NCI-H2227 treated with DMSO at 0.1 percent for 48 hours (cell line): ENCODE results near the gene CDH4.

ENCODE experiments used
- DNase-seq: peaks from one replicate; lab custom pipeline; 2025; lab: John Stamatoyannopoulos, UW

Gene CDH4

DNA sequence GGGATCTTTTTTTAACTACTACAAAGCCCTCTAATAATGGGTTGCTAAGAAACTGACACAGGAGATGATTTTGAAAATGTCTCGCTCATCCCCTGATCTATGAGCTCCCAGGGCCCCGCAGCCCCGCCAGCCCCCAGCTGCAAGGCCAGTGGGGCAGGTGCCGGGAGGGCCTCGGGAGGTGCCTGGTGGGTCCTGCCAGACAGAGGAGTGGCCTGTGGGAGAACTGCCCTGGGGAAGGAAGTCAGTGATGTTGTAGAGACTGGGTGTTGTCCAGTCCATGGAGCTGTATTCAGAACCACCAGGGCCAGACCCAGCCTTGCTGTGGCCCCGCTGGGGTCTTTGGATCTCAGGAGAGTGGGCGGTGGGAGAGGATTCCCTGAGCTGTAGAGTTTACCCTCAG is 554.9 kb downstream of the CDH4 start:
- no peak for DNase-seq

DNA sequence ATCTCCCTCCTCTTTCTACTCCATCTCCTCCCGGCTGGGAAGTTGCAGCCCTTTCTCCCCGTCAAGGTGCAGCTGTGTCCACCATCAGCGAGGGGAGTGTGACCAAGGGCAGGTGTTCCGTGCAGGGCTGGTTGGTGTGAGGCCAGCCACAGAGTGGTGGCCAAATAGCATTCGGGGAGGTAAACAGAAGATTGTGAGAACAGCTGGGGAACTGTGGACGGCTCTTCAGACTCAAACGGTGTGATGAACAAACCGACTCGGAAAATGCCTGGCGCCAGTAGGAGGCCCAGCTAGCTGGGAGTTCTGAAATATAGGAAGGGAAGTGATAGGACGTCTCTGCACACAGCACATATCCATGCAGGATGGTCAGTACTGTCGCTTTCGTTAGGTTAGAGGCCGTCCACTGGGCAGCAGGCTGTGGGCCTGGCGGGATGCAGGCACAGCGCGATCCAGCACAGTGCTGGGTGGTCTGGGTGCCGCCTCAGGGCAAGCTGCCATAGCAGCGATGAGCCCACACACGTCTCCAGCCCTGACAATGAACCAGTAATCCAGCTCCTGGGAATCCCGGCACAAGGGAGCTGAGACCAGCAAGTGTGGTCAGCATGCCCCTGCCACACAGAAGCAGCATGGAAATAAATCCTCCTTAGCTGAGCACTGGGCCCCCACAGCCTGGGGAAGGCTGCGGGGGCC is 555.6 kb downstream of the CDH4 start:
- no peak for DNase-seq

DNA sequence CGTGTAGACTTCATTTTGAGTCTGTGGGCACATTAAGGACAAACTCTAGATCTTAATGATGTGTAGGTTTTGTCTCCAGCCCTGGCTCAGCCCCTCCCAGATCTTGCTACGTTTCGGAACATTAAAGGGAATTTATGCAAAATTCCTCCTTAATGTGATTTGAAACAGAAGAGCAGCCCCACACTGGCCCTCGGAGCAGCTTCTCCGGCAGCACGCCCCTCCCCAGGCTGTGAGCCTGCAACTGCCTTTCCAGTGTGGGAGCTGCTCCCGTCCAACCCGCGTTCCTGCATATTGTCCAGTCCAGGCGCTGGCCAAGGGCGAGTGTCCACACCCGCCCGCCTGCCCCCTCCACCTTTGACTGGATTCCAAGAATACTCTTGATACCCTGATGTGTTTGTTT is 556.4 kb downstream of the CDH4 start:
- no peak for DNase-seq

DNA sequence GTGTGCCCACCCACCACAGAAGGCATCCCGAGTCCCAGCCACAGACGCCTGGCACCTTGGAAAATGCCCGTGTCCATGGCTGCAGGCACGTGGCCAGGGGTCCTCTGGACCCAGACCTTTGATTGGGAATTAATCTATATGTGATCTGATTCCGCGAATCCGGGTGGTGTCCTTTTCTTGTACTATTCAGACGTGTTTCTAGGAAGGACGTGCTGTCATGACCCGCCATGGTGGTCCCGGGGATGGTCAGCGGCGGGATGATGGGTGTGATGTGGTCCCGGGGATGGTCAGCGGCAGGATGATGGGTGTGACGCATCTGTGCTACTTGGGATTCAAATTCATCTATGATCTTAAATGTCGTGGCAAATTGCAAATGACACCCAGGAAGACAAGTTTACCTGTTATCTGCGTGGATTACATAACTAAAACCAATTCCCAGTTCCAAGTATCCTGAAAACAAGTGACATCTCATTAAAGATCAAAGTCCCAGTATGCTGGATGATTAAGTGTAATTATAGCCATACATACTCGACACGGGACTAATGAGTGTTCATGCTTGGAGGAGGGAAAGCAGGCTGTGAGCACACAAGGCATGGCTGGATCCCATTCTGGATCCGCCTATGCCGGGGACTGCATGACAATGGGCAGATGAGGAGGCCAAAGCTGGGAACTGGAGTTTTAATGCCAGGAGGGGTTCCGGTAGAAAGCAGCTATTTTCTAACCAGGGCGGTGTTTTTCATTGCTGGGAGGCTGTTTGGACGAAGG is 557.1 kb downstream of the CDH4 start:
- DNase-seq = no peak

DNA sequence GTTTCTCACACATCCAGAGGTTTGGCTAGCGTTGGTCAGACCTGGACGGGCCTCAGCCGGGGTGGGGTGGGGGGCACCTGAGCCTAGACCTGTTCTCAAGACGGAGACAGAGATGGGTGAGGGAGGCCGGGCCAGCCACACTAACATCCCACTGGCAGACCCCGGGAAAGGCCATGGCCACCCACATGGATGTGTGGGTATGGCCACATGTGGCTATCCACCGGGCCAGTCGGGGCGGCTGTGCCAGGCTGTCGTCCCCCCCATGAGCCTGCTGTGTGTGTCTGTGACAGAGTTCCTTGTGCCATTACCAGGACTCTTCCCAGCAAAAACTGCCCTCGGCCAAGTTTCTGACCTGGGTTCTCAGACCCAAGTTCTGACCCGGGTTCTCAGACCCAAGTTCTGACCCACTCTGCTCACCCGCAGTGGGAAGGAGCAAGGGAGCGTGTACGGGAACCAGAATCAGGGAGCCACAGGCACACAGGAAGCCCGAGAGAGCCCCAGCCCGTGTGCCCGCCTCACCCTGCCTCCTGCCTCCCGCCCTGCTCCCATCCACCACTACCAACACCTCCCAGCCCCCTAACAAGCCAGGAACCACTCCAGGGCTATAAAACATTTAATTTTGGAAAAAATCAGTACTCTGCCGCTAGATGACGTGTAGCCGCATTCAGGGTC is 558.1 kb downstream of the CDH4 start:
- no peak for DNase-seq

DNA sequence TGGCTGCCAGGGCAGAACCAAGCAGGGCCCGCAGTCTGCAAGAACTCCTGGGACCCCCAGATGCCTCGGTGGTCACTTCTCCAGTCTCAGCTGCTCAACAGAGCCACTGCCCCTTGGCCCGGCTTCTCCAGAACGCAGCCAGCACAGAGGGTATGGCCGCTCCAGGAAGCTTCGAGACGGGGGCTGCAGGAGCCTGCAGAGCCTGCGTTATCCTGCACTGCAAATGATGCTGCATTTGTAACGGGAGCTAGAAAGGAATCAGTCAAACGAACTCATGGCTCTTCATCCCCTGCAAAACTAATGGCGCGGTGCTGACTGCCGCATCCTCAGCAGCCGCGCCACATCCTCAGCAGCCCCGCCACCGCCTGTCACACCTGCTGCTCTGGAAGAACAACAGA is 558.7 kb downstream of the CDH4 start:
- no peak for DNase-seq

DNA sequence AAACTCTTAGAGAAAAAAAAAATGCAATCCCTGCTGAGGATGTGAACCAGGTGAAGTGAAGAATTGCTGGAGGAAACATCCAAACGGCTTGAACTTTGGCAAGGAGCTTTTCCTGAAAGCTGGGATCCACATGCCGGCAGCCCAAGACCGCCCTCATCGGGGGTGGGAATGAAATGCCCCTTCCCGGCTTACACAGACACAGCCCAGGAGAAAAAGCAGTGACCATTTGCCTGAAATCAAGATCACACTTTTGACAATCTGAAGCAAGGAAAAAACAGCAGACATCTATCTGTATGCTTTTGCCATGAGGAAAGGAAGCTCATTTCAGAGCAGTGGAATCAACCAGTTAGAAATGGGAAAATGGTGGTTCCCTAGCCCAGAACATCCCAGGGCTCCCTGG is 559.1 kb downstream of the CDH4 start:
- DNase-seq = no peak

DNA sequence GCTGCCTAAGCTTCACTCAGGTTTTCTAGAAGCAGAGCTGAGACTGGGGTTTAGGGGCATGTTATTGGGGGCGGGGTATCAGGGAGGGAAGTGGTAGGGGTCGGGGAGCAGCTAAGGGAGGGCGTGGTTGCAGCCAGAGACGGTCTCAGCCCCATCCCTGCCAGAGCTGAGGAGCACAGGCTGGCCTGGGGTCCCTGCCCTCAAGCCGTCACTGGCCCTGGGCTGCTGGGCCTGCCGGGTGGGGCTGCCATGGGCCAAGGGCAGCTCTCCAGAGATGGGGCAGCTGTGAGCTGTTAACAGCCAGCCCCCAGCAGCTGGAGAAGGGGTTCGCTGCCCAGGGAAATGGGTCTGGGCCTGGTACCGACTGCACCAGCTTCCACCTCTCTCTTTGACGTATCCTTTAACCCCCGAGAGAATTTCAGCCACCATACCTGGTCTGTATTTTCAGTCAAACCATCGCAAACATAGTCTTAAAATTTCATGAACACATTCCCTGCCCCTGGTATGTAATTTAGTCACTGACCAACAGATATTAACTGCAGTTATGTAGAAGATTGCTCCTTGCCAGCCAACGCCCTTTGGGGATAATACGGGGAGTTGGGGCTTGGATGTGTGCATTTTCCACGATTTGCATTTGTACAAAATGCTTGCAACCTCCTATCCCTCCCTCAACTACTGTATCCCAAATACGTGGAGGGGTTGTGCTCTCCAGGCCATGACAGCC is 560.2 kb downstream of the CDH4 start:
- DNase-seq = no peak

DNA sequence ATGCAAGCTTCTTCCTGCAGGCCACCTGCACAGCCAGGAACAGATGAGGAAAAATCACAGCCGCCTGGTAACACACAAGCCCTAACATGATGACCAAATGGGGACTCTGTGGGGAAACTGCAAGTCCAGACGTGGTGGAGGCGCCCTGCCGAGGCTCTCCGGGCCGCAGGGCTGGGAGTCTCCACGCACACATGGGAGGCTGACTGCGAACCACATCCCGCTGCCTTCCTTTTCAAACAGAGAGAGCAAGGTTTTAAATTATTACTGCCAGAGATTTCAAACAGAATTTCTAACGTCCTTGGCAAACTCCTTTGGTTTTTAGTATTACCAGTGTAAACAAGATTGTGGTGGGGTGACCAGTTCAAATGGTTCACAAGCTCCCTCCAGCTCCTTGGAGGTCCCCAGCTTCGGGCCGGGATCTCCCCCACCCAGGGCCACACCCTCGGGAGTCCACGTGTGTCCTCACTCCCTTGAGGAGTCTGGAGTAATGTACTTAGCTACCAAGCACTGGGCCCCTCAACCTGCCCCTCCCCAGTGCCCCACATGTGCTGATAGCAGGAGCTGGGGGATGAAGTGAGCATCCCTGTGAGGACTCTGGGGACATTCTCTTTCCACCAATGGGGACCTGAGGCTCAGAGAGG is 560.9 kb downstream of the CDH4 start:
- DNase-seq = no peak

DNA sequence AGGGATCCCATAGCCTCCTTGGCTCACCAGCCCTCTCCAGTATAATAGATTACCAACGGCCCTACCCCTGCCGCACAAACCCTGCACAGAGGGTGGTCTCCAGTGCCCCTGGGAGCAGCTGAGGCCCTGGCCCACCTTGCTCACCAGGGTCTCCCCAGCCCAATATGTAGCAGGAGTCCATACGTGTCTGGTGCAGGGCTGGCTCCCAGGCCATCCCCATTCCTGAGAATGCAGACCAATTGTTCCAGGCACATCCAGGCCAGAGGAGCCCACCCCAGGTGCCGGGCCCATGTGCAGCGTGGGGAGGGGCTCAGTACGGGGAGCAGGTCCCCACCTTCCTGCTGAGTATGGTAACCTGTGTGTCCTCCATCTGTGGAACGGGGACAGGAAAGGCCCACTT is 561.7 kb downstream of the CDH4 start:
- no peak for DNase-seq

DNA sequence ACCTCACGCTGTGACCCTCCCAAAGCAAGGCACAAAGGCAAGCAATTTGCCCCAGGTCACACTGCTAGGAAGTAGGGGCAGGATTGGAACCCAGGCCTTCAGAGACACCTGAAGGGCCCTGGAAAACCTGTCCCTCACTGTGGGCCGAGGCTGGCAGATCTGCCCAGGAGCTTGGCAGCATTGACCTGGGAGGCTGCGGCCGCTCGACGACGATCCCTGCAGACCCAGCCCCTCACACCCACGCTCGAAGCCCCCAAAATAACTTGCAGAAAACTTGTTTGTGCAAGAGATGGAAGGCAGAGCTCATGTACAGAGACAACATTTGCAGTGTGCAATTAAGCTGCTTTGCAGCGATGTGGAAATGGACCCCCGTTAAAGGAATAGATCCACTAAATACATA is 562.2 kb downstream of the CDH4 start:
- DNase-seq = no peak

DNA sequence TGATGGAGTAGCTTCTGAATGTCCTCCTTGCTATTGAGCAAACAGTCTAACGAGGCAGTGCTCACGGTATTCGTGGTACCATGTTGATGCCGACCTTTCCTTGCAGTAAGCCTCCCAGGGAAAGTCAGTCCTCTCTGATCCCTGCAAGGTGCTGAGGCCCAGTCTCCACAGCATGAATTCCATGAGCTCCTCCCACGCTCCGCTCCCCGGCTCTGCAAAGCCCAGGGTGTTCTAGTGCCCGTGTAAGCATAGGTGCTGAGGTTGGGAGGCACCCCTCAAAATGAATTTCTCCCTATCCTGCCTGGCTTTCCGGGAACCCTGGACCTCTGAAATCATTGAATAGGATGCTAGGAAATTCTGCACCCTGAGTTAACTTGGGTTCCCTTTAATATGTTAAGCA is 562.7 kb downstream of the CDH4 start:
- DNase-seq = no peak

DNA sequence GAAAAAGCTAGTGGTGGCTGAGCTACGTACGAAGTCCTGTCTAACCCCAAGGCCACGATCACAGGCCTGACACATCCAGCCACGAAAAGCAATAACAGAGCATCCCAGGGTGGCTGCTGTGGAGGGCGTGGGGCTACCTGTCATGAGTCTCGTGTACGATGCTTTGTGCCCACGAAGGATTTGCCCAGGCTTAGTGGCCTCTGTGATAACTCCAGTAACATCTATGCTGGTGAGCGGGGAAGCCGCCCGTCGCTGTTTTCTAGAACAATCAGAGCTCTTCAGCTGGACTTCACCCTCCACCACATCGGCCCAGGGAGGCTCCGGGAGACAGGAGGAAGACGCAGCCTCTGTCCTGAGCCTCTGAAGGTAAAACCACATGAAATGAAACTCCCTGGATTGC is 563.1 kb downstream of the CDH4 start:
- DNase-seq = no peak

DNA sequence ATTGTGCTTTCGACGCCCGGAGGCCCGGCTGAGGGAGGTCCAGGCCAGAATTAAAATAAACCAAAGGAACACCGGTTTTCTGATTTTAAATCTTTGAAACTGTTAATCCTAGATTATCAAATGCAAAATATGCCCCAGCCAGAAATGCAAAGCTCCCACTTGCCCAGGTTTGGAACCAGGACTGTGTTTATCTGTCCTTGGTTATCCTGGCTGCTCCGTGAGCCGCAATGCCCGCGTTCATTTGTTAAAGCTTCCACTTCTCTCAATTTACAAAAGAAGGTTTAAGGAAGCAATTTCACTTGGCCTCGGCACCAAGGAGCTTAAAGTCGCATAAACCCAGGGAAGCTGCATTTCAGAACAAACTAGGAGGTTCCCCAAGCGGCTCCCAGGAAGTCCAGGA is 563.6 kb downstream of the CDH4 start:
- DNase-seq = no peak

DNA sequence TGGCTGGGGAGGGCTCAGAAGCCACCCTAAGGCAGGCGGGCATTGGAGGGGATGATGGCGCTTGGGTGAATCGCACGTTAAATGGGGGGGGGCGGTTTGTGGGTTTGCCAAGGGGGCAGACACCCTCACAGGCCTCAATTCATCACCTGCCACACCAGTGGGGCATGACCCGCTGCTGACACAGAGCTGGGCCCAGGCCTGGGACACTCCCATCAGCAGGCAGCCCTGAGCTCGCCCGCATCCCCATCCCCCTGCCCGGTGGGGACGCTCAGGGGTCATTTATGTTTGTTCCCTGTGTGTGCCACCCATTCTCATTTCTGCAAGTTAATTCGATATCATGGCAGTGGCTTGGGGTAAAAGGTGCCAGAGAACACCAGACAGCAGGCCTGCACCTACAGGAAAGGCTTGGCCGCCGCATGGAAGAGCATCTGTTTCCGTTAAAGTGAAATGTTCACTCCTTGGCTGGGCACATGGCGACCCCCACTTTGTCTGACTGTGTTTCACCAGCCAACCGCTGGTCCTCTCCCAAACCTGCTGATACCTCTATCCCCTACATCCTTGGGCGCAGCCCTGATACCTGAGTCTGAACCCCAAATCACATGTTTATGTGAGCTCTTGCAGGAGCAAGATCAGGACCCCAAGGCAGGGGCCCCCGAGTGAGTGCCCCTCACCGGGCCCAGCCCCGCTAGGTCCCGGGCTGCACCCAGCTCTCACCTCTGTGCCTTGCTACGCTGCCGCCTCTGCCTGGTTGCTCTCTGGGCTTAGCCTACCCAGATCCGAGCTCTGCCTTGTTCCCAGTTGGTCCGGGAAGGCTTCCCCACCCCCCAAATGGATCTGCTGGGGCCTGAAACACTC is 564.8 kb downstream of the CDH4 start:
- DNase-seq = no peak

DNA sequence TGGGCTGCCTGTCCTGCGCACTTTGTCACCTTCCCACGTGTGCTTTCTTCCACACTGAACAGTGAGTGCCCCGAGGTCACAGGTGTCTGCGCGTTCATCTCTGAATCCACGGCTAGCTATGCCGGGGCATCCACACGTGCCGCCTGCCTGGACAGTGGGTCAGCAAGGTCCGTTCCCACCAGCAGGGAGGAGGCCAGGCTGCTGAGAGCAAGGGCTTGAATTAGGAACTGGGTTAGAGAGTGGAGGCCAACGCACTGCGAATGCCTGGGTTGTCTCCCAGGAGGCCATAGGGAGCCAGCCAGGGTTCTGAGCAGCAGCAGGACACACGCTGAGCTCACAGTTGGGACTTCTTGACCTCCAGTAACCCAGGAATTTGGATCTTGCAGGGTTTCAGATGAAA is 565.5 kb downstream of the CDH4 start:
- DNase-seq = no peak

DNA sequence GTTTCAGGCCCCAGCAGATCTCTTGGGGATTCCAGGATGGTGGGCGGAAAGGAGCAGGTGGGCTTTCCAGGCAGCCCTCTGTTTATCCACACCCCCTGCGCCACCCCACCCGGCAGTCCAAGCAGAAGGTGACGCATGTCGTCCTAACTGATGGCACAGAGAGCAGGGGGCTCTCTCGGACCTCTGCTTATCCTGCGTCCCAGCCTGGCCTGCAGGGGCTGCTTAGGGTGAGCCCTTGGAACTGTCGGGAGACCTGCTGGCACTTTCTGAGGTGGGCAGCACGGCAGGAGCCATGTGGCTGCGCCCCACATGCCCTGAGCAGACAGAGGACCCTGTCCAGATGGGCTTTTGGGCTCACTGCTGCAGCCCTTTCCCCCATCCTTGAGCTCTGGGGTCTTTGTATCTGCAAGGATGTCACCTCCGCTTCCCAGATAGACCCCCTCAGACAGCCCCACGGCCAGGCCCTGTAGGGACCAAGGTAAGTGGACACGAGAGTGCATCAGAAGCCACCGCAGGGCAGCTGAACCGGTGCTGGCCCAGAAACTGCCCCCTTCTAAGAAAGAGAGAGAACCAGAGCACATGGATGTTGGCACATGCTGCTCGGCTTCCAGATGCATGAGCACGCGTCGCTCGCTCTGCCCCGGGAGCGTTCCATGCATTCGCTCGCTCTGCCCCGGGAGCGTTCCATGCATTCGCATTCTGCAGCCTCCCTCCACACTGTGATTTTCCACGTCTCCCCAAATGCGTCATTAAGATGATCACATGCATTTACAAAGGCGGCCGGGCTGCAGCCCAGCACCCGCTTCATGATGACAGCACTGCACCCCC is 566.9 kb downstream of the CDH4 start:
- no peak for DNase-seq

DNA sequence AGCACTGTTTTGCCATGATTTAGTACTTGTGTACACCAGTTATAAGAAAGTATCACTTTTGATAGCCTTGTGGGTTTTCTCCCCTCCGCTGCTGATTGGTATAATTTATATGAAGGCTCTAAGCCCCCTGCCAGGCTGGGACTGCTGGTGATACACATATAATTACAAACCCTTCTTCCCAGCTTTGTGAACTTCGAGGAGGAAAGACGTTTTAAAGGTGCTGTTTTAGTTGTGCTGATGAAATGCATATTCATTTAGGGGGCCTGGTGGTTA is 567.4 kb downstream of the CDH4 start:
- peak; percentile 63 for DNase-seq

DNA sequence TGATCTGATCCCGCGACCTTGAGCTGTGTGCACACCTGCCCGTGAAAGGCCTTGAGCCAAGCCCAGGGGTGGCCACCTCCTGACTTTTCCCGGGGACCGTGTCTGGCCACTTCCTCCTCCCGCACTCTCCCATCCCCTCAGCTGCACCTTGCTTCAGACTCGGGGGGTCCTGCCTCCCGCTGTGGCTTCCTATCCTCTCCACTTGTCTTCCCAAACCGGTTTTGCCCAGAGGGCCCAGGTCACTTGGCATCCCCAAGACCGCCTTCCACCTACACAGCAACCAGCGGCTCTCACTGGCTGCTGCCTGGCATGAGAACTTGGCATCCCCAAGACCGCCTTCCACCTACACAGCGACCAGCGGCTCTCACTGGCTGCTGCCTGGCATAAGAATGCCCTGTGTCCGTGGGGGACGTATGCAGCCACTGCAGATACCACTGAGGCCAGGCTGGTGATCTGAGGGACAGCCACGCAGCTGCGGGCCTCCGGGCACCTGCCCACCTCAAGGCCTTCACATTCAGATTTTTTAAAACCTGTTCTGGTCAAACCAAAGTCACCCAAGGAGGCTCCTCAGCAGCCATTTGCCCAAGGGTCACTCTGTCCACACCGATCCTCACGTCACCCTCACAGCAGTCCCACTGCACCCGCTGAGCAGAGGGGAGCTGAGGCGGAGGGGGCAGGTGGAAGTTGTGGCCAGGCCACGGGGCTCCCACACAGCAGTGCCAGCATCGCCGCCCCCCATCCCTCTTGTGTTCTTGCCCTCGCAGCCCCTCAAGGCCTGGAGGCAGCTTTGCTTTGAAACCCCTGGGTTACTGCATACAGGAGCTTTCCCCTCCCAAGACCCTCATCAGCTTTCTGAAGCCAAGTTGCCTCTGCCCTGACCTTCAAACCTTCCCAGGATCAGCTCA is 568.1 kb downstream of the CDH4 start:
- no peak for DNase-seq

DNA sequence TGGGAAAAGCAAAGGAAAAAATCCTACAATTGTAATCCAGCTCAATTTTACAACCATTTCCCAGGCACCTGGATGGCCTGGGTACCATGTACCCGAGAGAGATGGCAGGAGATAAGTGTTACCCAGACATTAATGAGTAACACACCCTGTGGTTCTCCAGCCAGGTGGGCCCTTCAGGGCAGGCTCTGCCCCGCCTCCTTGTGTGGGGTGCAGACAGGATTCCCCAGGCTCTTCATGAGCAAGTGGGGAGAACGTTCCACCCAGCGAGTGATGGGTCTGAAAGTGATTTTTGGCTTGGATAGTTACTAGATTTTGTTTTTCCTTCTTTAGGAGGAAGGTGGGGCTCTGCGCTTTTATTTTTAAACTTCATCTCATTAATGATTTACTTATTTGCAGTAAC is 569.7 kb downstream of the CDH4 start:
- no peak for DNase-seq
